ENCODE measurements around the gene ZC3H4. TPM values are rescaled to one million over a fixed set of nuclear protein-coding genes. Genes with fewer than 3 reads are reported as not detected.

Gene ZC3H4
- total and polyA plus RNA-seq, 2 of the 8 experiments (the other 6 are each of a cell fraction or from before 2014, with no cell fraction given): 6.6 to 92.0 TPM

GRCh38 chr19:47070756-47071155 lies 42.8 kb downstream of the ZC3H4 start:
- POLR2A ChIA-PET (ENCODE audit: partially characterized antibody): interaction anchor here (1.9 kb wide), 1 partner anchor 34 kb away, joined by 4 read pairs; no protein-coding TSS in a partner anchor
- no peak for TF ChIP-seq MAX (IDR thresholded peaks at IDR 0.05)
- no peak for TF ChIP-seq CHD1 (IDR thresholded peaks at IDR 0.05; ENCODE audit: low read depth, low read length)
- TF ChIP-seq E2F6 (IDR thresholded peaks at IDR 0.05): no peak
- no peak for TF ChIP-seq RNF2 (IDR thresholded peaks at IDR 0.05; ENCODE audit: borderline replicate concordance, low read depth, low read length, missing control alignments, poor library complexity, severe bottlenecking)
- TF ChIP-seq CTBP2 (IDR thresholded peaks at IDR 0.05; ENCODE audit: borderline replicate concordance, insufficient read depth, insufficient read length, low read length): no peak
- no peak for TF ChIP-seq JUND (IDR thresholded peaks at IDR 0.05; ENCODE audit: low read length)
- no peak for TF ChIP-seq TAF1 (IDR thresholded peaks at IDR 0.05; ENCODE audit: low read depth, low read length)
- TF ChIP-seq JUN (IDR thresholded peaks at IDR 0.05; ENCODE audit: low read depth, low read length): no peak
- no peak for TF ChIP-seq PHF8 (conservative IDR thresholded peaks at IDR 0.05; ENCODE audit: low read depth, low read length)
- TF ChIP-seq SP1 (IDR thresholded peaks at IDR 0.05; ENCODE audit: low read depth, low read length): no peak
- no peak for TF ChIP-seq SUZ12 (IDR thresholded peaks at IDR 0.05; ENCODE audit: low read length)
- TF ChIP-seq KDM1A (IDR thresholded peaks at IDR 0.05; ENCODE audit: borderline replicate concordance, low read length): no peak

More at GRCh38 chr19:47070756-47071155, 42.8 kb downstream of the ZC3H4 start:
- Histone ChIP-seq H3K56ac (replicated peaks; ENCODE audit: insufficient read length, low read depth, low read length) (no peak overlapping the region), H3K9ac (replicated peaks in 1 of 4; ENCODE audit: extremely low read depth in 1 of 4, low read depth in 3 of 4, low read length in 3 of 4) (no peak overlapping the region; a peak in 1 of 7 replicates), H3K27me3 (replicated peaks in 1 of 4; ENCODE audit: control insufficient read depth in 3 of 4, extremely low read depth in 1 of 4, insufficient read depth in 3 of 4, low read length in 3 of 4) (no peaks in the 10 kb centered on the region), H3K14ac (ENCODE audit: insufficient read length) (no peak overlapping the region), H2BK120ac (replicated peaks; ENCODE audit: low read depth, low read length) (no peak overlapping the region), H3K18ac (ENCODE audit: extremely low read depth, low read length) (no peak overlapping the region), H3K4me2 (ENCODE audit: insufficient read depth in 1 of 2, low read depth in 2 of 2, low read length in 2 of 2) (no peak overlapping the region), H3K23me2 (ENCODE audit: low read depth, low read length) (no peaks in the 10 kb centered on the region), H3K4me3 (ENCODE audit: extremely low read depth in 1 of 4, insufficient read depth in 2 of 4, low read depth in 3 of 4, low read length in 4 of 4) (no peak overlapping the region), H4K8ac (ENCODE audit: extremely low read depth, insufficient read depth, low read length) (no peak overlapping the region), H3K9me3 (ENCODE audit: insufficient read depth in 2 of 2, low read depth in 1 of 2, low read length in 1 of 2) (no peaks in the 10 kb centered on the region), H4K5ac (ENCODE audit: insufficient read length, low read depth, low read length) (no peak overlapping the region), H3K23ac (ENCODE audit: insufficient read length) (no peak overlapping the region), H3K79me1 (ENCODE audit: low read depth, low read length) (peaks cover 6% of the 10 kb centered on the region), H2BK5ac (ENCODE audit: low read depth, low read length) (no peak overlapping the region), H3K79me2 (ENCODE audit: control insufficient read depth in 1 of 2, insufficient read depth in 2 of 2, low read length in 2 of 2) (peaks cover 0 to 6% of the 10 kb centered on the region in 2 experiments; a peak in 2 of 4 replicates), H2BK15ac (ENCODE audit: low read length) (no peak overlapping the region), H2BK20ac (ENCODE audit: low read length) (no peak overlapping the region), H3K4ac (replicated peaks; ENCODE audit: insufficient read length, low read depth, low read length) (no peak overlapping the region), H2BK12ac (ENCODE audit: low read depth, low read length) (no peak overlapping the region), H3K4me1 (replicated peaks in 1 of 4; ENCODE audit: control insufficient read depth in 3 of 4, insufficient read depth in 4 of 4, low read length in 3 of 4) (no peaks in the 10 kb centered on the region), H4K20me1 (replicated peaks in 1 of 2; ENCODE audit: control insufficient read depth in 1 of 2, insufficient read depth in 2 of 2, low read length in 2 of 2) (peaks cover 9 to 29% of the 10 kb centered on the region in 2 experiments), H3K27ac (ENCODE audit: low read depth, low read length) (no peak overlapping the region), H4K91ac (replicated peaks; ENCODE audit: insufficient read length, low read length) (no peak overlapping the region), H2AK5ac (ENCODE audit: low read depth, low read length) (no peak overlapping the region), H2AFZ (ENCODE audit: low read length) (no peak overlapping the region), H3K36me3 (ENCODE audit: control insufficient read depth in 2 of 4, insufficient read depth in 4 of 4, low read length in 3 of 4) (peaks cover 20 to 66% (median 48%) of the 10 kb centered on the region in 4 experiments; a peak in 7 of 8 replicates)
- CTCF ChIA-PET (ENCODE audit: partially characterized antibody): interaction anchor here (0.5 to 1.7 kb wide), 10 partner anchors 9 to 428 kb away, joined by 3 to 4 read pairs (median 3); no protein-coding TSS in a partner anchor
- FAIRE-seq (no peak), DNase-seq (ENCODE audit: low read depth in 1 of 2, low spot score in 2 of 2) (no peak)
- 90% methylated on average over 18 of the region's 18 CpGs; no CpG with 5 or more reads in 1 of the 2 experiments for WGBS, 2 experiments (ENCODE audit: extremely low coverage in 1 of 2, insufficient coverage in 1 of 2, insufficient read length in 1 of 2, insufficient replicate concordance in 2 of 2, low coverage in 1 of 2, low lambda C conversion rate in 2 of 2, missing lambda C conversion rate in 1 of 2)
